KOPT-K1 (cell line): ENCODE measurements around the gene SLX9.
A peak's percentile ranks its signal among the peaks of the same experiment; 100 is the strongest.

Experiments
- H3K27ac ChIP-seq: fragments of 200-600 bp; sonication (generic); 2 replicates; pipeline ENCODE4 v1.5.1; 2016; ENCODE audit warnings: antibody characterized with exemption, mild to moderate bottlenecking, low read depth, low read length; ENCODE audit not compliant: poor library complexity, severe bottlenecking
- H3K36me3 ChIP-seq: fragments of 200-600 bp; sonication (generic); 2 replicates; pipeline ENCODE4 v1.5.1; 2017; ENCODE audit warnings: antibody characterized with exemption, mild to moderate bottlenecking, low read length, moderate library complexity; ENCODE audit not compliant: insufficient read depth
- H3K9me3 ChIP-seq: fragments of 200-600 bp; sonication (generic); 2 replicates; pipeline ENCODE4 v1.5.1; 2017; ENCODE audit warnings: antibody characterized with exemption, low read length, mild to moderate bottlenecking; ENCODE audit not compliant: insufficient read depth, poor library complexity, severe bottlenecking

SLX9 gene

GRCh38 chr21:44941567-44941966 lies 1.7 kb downstream of the SLX9 start:
- Histone ChIP-seq H3K9me3 (no peaks in the 10 kb centered on the region), H3K27ac (peak overlapping the region; percentile 5), H3K36me3 (peaks cover 60% of the 10 kb centered on the region; the same call in 1 of the 2 replicates)

DNA sequence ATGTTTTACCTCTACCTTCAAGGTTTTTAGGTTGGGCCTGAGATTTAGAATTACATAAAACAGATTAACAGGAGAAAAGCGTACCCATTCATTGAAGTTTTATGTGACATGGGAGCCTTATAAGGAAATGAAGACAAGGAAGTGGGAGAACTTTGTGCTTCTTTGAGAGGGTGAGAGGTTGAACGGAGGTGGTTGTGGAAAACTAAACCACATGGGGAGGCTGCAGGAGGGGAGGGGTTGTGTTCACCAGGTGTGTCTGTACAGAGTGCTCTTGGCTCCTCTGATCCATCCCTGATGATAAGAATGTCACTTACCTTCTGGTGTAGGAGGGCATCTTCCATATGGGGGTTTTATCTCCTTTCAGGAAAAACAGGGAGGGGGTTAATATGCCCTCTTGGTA lies 2.7 kb downstream of the SLX9 start:
- Histone ChIP-seq H3K9me3 (no peaks in the 10 kb centered on the region), H3K36me3 (peaks cover 70% of the 10 kb centered on the region; the same call in 1 of the 2 replicates), H3K27ac (no peak overlapping the region)

DNA sequence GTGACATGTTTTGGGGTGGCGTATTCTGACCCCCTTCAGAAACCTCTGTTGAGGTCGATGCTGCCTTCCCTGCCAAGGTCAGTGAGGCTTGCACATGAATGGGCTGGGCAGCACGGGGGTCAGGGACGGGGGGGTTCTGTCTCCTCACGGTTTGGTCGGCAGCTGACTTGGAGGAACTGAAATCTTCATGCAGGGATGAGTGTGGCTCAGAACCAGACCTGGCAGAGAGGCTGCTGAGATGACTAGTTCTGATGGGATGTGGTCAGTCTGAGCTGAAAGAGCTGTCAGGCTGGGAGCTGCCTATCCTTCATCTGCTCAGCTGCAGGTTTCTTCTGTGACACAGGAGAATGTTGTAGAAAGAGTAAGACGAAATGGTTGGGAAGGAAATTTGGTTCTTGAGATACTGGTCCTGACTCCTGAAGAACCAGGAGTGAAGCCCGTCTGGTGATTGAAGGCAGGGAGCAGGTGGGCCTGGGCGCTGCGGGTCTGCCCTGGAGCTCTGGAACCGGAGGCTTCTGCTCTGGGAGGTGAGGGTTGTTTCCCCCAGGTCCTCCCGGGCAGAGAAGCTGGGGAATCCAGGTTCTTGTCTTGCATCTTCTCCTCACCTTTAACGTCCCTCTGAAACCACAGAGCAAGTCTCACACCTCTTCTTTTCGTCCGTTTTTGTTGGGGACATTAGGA lies 3.3 kb downstream of the SLX9 start:
- no peak overlapping the region for H3K27ac ChIP-seq
- no peaks in the 10 kb centered on the region for H3K9me3 ChIP-seq
- H3K36me3 ChIP-seq: peaks cover 75% of the 10 kb centered on the region; the same call in 1 of the 2 replicates

DNA sequence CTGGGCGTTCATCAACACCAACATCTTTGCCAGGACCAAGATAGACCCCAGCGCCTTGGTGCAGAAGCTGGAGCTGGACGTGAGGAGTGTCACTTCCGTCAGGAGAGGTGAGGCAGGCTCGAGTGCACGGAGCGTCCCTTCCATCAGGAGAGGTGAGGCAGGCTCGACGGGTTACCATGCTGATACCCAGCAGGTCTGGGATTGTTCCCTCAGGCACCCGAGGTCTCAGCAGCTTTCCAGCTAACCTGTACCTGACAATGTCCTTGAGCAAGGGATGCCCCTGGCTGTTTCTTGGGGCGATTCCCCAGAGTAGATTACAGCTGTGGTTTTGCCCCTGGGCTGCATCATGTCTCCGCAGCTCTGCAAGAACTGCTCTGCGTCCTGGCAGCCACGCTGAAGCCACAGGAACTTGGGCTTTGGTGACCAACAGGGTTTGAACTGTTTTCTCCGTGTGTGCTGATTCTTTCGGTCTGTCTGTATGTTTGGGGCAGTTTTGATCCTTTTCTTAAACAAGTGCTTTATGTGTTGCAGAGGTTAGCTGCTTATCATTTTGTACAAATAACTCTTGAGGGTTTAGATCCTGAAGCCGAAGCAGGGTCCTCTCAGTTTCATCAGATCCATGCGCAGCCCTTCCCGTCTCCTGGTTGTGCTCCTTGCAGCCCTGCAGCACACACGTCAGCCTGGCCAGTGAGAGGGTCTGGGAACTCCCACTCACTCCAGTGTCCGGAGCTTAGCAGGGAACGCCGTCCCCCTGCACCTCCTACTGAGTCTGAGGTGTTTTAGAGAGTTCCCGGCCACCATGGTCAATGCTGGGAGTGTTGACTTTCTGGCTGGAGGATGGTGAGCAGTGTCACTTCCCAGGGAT lies 4.1 kb downstream of the SLX9 start:
- Histone ChIP-seq H3K9me3 (no peaks in the 10 kb centered on the region), H3K27ac (no peak overlapping the region), H3K36me3 (peaks cover 78% of the 10 kb centered on the region; the same call in 1 of the 2 replicates)

DNA sequence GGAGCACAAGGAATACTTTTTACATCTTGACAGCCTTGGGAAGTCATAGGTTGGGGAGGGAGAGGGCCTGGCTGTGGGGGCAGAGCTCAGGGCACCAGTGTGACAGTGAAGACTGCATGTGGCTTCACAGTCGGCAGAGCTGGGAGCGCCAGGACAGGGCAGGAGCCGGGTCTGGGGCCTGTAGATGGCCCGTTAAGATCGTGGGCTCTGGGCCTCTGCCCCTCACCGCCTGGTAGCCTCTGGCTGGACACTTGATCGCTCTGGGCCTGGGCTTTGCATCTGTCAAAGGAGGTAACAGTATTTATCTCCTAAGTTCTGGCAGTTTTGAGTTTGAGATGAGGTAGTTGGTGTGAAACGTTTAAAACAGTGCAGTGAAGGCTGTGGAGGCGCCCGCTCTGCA lies 4.8 kb downstream of the SLX9 start:
- peaks cover 82% of the 10 kb centered on the region; the same call in 1 of the 2 replicates for H3K36me3 ChIP-seq
- no peaks in the 10 kb centered on the region for H3K9me3 ChIP-seq
- H3K27ac ChIP-seq: no peak overlapping the region

GRCh38 chr21:44946254-44947041 lies 6.6 kb downstream of the SLX9 start:
- H3K36me3 ChIP-seq: peaks cover 92% of the 10 kb centered on the region; the same call in 1 of the 2 replicates
- no peak overlapping the region for H3K27ac ChIP-seq
- H3K9me3 ChIP-seq: no peaks in the 10 kb centered on the region

GRCh38 chr21:44947111-44947929 lies 7.5 kb downstream of the SLX9 start:
- Histone ChIP-seq H3K9me3 (no peaks in the 10 kb centered on the region), H3K36me3 (peaks cover 91% of the 10 kb centered on the region; the same call in 1 of the 2 replicates), H3K27ac (no peak overlapping the region)

GRCh38 chr21:44947930-44948331 lies 8.1 kb downstream of the SLX9 start:
- H3K36me3 ChIP-seq: peaks cover 91% of the 10 kb centered on the region; the same call in 1 of the 2 replicates
- no peaks in the 10 kb centered on the region for H3K9me3 ChIP-seq
- no peak overlapping the region for H3K27ac ChIP-seq

DNA sequence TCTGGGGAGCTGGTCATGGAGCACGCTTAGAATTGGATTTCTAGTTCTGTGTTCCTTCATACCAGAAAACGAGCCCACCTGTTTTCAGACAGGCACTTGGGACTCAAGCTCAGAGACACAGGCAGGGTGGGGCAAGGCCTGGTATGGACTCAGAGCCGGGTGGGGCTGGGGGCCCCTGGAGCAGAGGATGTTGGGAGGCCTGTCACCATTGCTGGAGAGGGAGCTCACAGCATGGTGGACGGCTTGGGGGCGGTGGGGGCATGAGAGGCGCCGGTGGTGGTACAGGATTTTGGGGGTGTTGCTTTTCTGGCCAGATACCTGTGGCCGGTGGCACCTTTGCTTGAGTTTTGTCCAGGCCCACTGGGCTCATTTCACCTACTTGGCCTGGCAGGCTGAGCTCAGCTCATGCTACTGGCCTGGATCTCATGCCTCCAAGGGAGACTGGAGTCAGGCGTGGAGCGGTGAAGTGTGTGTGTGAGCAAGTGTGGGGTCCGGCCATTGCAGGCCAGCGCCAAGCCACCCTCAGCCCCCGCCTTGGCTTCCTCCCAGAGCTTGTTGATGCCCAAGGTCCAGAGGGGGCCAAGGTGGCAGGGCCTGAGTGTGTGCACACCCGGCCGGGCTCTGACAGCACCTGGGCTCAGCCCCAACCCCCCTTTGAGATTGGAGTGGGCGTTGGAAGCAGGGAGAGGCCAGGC lies 8.7 kb downstream of the SLX9 start:
- Histone ChIP-seq H3K9me3 (no peaks in the 10 kb centered on the region), H3K27ac (no peak overlapping the region), H3K36me3 (peaks cover 88% of the 10 kb centered on the region; the same call in 1 of the 2 replicates)

- Histone ChIP-seq H3K36me3 (peaks cover 88% of the 10 kb centered on the region; the same call in 1 of the 2 replicates), H3K27ac (no peak overlapping the region), H3K9me3 (no peaks in the 10 kb centered on the region)
Measured at GRCh38 chr21:44949161-44949778, 9.4 kb downstream of the SLX9 start.

- Histone ChIP-seq H3K9me3 (no peaks in the 10 kb centered on the region), H3K36me3 (peaks cover 88% of the 10 kb centered on the region; the same call in 1 of the 2 replicates), H3K27ac (no peak overlapping the region)
Measured at GRCh38 chr21:44949779-44950198, 10.0 kb downstream of the SLX9 start.

GRCh38 chr21:44950351-44950750 lies 10.5 kb downstream of the SLX9 start:
- H3K36me3 ChIP-seq: peaks cover 88% of the 10 kb centered on the region; the same call in 1 of the 2 replicates
- no peaks in the 10 kb centered on the region for H3K9me3 ChIP-seq
- H3K27ac ChIP-seq: no peak overlapping the region

DNA sequence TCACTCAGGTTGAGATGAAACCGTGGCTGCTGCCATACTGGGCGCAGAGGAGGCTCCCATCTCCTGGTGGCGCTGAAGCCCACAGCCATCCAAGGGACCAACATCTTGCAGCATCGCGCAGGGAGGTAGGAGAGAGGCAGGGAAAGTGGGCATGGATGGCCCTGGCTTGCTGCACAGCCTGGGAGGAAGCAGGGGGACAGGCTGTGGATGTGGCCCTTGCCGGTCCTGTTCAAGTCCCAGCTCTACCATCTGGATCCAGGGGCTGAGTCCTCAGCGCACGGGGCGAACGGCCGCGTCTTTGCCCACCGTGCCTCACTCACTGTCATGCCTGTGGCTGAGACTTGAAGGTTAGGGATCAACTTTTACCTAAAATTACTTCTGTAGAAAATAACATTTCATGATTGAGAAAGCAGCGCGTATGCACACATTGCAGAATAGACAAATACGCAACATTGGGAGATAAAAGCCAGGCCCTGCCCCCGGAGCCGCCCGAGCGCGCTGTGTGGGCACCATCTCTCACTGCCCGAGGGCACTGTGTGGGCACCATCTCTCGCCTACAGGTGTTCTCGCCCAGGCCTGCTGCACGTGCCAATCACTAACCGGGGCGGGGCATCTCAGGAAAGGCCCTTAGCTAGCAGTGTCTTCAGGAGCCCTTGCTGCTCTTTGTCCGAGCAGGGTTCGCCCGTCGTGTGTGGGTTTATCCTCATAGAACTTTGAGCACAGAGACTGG lies 11.5 kb downstream of the SLX9 start:
- H3K36me3 ChIP-seq: peaks cover 86% of the 10 kb centered on the region

More for the DNA sequence above, 11.5 kb downstream of the SLX9 start:
- Histone ChIP-seq H3K27ac (no peak overlapping the region), H3K9me3 (no peaks in the 10 kb centered on the region)
